ENCODE data around the gene BLTP3B.
"Not testable (repeated sequence)": the region's sequence is repeated elsewhere in the genome, so short reads cannot be mapped to it uniquely, and the experiment has no call there.

Gene BLTP3B, protein sequence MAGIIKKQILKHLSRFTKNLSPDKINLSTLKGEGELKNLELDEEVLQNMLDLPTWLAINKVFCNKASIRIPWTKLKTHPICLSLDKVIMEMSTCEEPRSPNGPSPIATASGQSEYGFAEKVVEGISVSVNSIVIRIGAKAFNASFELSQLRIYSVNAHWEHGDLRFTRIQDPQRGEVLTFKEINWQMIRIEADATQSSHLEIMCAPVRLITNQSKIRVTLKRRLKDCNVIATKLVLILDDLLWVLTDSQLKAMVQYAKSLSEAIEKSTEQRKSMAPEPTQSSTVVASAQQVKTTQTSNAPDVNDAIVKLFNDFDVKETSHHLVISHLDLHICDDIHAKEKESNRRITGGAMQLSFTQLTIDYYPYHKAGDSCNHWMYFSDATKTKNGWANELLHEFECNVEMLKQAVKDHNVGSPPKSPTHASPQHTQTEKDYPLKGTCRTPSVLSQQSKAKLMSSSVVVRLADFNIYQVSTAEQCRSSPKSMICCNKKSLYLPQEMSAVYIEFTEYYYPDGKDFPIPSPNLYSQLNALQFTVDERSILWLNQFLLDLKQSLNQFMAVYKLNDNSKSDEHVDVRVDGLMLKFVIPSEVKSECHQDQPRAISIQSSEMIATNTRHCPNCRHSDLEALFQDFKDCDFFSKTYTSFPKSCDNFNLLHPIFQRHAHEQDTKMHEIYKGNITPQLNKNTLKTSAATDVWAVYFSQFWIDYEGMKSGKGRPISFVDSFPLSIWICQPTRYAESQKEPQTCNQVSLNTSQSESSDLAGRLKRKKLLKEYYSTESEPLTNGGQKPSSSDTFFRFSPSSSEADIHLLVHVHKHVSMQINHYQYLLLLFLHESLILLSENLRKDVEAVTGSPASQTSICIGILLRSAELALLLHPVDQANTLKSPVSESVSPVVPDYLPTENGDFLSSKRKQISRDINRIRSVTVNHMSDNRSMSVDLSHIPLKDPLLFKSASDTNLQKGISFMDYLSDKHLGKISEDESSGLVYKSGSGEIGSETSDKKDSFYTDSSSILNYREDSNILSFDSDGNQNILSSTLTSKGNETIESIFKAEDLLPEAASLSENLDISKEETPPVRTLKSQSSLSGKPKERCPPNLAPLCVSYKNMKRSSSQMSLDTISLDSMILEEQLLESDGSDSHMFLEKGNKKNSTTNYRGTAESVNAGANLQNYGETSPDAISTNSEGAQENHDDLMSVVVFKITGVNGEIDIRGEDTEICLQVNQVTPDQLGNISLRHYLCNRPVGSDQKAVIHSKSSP (N-terminal part only)

DNA sequence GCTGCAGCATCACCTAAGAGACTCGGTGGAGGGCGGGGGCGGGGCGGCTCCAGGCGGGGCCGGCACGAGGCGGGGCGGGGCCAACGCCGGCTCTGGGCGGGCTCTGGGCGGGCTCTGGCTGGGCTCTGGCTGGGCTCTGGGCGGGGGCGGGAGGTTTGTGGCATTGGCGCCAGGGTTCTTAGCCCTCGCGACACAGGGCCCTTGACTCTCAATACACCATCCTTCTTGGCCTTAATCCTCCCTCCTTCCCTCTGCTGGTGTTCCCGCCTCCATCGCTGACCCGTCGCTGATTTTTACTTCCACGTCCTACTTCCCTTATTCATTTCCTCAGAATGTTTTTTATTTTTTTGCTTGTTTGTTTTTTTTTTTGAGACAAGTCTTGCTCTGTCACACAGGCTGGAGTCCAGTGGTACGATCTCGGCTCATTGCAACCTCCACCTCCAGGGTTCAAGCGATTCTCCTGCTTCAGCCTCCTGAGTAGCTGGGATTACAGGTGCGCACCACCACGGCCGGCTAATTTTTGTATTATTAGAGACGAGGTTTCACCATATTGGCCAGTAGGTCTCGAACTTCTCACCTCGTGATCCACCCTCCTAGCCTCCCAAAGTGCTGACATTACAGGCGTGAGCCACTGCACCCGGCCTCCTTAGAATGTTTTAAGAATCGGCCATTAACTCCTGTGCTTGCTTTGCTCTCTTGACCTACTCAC is at the start of gene BLTP3B:
TSS of gene BLTP3B (minus strand) at position 24 of the 709 bp plus-strand sequence. CDS start 239 bp downstream, outside the sequence.
- peak; percentile 87 for DNase-seq

GRCh38 chr12:100189636-100190394 is 47.1 kb upstream of the BLTP3B start:
- DNase-seq = no peak

GRCh38 chr12:100188888-100189635 is 46.4 kb upstream of the BLTP3B start:
- DNase-seq = not testable (repeated sequence)

DNA sequence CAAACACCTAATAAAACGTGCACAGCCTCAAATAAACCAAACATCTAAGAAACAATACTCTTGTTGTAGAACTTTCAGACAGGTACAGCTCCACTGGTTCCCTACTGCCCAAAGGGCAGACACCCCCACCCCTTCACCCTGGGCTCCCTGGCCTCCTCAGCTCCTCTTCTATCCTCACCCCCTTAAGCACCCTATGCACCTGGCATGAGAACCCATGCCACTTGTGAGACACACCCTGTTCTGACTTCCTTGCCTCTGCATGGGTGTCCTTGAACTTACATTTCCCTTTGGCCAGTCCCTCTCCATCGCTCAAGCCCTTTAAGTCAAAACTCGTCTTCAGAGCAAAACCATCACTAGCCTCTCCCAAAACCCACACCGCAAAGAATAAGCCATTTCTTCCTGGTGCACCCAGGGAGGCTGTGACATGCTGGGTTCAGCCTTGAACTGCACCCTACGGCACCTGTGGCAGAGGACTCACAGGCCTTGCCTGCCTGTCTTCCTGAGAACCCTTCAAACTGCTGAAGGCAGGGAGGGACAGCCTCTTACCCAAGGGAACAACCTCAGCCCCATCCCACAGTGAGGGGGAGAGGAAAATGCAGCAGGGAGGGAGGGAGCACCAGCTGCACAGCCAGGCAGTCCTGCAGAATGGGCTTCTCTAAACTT is 45.3 kb upstream of the BLTP3B start:
- DNase-seq = no peak

DNA sequence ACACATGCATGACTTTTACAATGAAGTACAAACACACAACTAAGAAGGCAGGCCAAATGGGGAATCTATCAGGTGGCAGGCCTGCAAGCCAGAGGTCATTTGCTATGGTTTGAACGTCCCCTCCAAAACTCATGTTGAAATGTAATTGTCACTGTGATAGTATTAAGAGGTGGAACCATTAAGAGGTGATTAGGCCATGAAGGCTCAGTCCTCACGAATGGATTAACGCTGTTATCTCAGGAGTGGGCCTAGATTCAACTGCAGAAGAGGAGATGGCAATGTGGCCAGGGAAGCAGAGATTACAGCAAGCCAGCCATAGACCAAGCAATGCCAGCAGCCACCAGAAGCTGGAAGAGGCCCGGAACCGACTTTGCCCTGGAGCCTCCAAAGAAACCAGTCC is 44.4 kb upstream of the BLTP3B start:
- DNase-seq = no peak

DNA sequence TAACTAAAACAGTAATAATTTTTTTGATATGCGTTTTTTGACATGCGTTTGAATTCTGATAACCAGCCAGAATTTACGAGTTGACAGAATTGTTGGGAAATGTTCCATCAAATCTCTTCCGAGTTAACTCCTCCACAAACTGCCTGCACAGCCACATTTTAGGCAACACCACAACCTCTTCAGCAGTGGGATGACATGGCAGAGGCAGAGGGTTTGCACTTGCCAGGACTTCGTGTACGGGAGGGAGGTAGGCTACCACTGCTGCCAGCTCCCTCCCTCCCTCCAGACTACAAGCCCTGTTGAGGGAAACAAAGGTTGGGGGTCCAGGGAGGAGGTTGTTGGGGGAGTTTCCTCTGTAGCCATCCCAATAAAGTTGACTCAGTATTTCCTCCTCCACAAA is 43.4 kb upstream of the BLTP3B start:
- no peak for DNase-seq

GRCh38 chr12:100185361-100185894 is 42.8 kb upstream of the BLTP3B start:
- no peak for DNase-seq

- DNase-seq = no peak
Observed at GRCh38 chr12:100184549-100185145, 42.0 kb upstream of the BLTP3B start.

DNA sequence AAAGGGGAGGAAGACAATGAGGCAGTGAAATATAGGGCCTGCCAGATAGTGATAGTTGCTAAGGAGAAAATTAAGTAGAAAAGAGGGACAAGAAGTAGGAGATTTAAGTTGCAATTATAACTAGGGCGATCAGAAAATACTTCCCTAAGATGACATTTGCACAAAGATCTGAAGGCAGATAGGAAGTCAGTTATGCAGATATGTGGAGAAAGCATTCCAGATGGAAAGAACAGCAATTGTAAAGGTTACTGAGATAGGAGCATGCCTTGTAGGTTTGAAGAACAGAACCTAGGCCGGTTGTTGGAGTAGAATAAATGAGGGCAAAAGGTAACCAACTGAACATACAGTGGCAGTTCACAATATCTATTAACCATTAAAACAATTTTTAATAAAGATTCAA is 36.6 kb upstream of the BLTP3B start:
- no peak for DNase-seq

- not testable (repeated sequence) for DNase-seq
Observed at GRCh38 chr12:100176493-100176892, 33.8 kb upstream of the BLTP3B start.

DNA sequence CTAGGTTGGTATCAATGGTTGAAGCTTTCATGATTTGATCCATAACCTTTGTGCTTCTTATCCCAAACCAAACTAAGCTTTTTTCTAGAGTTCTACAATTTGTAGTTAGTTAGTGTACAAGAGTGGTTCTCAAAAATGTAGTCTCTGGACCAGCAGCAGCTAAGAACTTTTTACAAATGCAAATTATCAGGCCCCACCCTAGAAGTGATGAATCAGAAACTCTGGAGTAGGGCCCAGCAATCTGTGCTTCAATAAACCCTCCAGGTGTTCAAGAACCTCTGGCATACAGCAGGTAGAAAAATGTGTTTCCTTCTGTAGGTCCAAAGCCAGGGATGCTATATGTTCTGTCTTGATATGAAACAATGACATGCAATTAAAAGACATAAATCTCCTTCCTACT is 31.8 kb upstream of the BLTP3B start:
- no peak for DNase-seq

- DNase-seq = no peak
Observed at GRCh38 chr12:100173111-100173510, 30.4 kb upstream of the BLTP3B start.

DNA sequence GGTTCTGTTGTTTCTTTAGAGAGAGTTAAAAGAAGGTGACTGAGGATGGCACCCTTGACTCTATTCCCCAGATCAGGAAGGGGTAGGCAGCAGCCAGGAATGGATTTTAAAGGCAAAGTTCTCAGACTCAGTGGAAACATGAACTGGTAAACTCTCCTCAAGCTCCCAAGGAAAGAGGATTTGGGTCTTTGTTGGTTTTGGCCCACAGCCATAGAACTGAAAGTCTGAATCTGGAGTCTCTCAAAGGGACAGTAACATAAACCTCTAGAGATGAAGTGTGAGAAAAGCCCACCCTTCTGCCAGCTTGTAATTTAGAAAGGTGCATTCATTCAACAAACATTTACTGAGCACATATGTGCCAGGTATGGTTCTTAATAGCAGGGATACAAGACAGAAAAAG is 28.6 kb upstream of the BLTP3B start:
- DNase-seq = no peak

- no peak for DNase-seq
Observed at GRCh38 chr12:100170313-100170858, 27.7 kb upstream of the BLTP3B start.

DNA sequence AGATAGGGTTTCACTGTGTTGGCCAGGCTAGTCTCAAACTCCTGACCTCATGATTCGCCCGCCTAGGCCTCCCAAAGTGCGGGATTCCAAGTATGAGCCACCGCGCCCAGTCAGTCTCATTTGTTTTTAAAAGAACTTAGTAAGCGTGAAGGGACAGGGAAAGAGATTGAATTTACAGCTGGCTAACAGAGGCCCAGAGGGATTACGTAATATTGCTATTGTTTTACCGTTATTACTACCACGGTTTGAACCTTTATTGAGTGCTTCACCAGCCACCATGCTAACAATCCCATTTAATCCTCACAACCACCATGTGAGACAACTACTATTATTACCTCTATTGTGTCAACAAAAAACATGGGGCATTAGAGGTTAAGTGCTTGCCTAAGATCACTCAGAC is 26.7 kb upstream of the BLTP3B start:
- DNase-seq = no peak

DNA sequence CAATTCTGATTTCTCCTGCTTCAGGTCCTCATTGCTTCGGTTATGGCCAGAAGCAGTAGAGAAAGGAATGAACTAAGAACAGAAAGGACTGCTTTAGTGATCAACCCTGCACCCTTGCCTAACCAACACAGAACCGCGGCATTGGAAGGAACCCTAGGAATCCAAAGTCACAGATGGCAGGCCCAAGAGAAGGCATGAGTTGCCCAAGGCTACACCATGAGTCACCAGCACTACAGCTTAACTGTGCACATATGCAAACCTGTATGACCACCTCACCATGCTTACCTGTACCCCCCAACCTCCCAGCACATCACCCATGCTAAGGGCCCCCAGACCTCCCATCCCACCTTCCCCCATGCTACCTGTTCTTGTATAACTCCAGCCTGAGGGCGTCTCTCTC is 25.9 kb upstream of the BLTP3B start:
- DNase-seq = no peak

- DNase-seq = no peak
Observed at GRCh38 chr12:100166232-100166631, 23.6 kb upstream of the BLTP3B start.

GRCh38 chr12:100165356-100165755 is 22.7 kb upstream of the BLTP3B start:
- DNase-seq = no peak

DNA sequence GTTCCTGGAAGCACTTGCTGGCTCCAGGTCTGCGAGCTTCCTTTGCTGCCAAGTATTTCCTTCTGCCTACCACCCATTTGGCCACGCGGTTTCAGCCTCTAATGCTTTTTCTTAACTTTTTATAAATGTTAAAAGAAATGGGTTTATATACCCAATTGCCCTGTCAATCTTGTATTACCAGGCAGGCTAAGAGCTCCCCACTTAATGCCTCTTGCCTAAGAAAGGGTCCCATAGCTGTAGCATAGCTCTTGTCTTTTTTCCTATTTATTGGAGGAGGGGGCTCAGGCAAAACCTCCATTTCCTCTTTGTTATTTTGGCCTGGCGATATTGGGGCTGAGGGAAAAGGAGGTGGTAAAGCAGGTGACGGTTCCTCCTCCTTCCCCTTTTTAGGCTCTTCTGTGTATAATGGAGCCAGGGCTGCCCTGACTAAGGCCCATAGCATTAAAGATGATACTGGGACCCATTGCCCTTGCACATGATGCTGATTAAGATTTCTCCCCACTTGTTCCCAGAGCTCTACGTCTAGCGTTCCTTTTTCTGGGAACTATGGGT is 21.6 kb upstream of the BLTP3B start:
- no peak for DNase-seq

All from NCI-H345 (cell line).